ENCODE data around the gene HTR2C.
"Not testable (repeated sequence)": the region's sequence is repeated elsewhere in the genome, so short reads cannot be mapped to it uniquely, and the experiment has no call there.

HTR2C gene

GRCh38 chrX:114619874-114620273 lies 36.0 kb downstream of the HTR2C start:
- H3K4me3 ChIP-seq (ENCODE audit: low read length): no peak overlapping the region
- DNase-seq (ENCODE audit: low read depth): peak; percentile 0
- TF ChIP-seq CTCF (conservative IDR thresholded peaks at IDR 0.05; ENCODE audit: low read length): peak; percentile 53

- H3K4me3 ChIP-seq (ENCODE audit: low read length): no peak overlapping the region
- peak; percentile 52 for TF ChIP-seq CTCF (conservative IDR thresholded peaks at IDR 0.05; ENCODE audit: low read length)
- DNase-seq (ENCODE audit: low read depth): peak; percentile 25
These were observed 42.4 kb downstream of the HTR2C start for GRCh38 chrX:114626323-114626722.

- DNase-seq (ENCODE audit: low read depth): no peak
- H3K4me3 ChIP-seq (ENCODE audit: low read length): no peak overlapping the region
These were observed 52.1 kb downstream of the HTR2C start for GRCh38 chrX:114635986-114636385.

DNA sequence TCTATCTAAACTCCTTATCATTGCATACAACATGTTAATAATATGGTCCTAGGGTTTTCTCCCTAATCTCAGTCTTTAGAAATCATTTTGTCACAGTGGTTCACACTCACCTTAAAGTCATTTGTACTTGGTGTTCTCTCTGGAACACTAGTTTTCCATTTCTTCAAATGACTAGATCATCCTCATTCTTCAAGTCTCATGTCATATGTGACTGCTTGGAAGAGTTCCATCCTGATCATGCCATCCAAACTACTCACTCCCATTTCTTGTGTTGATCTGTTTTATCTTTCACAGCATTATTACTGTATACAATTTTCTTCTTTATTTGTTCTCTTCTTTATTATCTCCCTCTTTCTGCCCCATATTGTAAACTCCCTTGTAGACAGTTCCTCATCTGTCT lies 66.5 kb downstream of the HTR2C start:
- peak; percentile 21 for DNase-seq (ENCODE audit: low read depth)
- no peak overlapping the region for H3K4me3 ChIP-seq (ENCODE audit: low read length)
- TF ChIP-seq CTCF (conservative IDR thresholded peaks at IDR 0.05; ENCODE audit: low read length): no peak

More at GRCh38 chrX:114635986-114636385, 52.1 kb downstream of the HTR2C start:
- TF ChIP-seq CTCF (conservative IDR thresholded peaks at IDR 0.05; ENCODE audit: low read length): no peak

- TF ChIP-seq CTCF (conservative IDR thresholded peaks at IDR 0.05; ENCODE audit: low read length): no peak
- peak; percentile 83 for DNase-seq (ENCODE audit: low read depth)
- no peak overlapping the region for H3K4me3 ChIP-seq (ENCODE audit: low read length)
These were observed 91.5 kb downstream of the HTR2C start for GRCh38 chrX:114675365-114675764.

DNA sequence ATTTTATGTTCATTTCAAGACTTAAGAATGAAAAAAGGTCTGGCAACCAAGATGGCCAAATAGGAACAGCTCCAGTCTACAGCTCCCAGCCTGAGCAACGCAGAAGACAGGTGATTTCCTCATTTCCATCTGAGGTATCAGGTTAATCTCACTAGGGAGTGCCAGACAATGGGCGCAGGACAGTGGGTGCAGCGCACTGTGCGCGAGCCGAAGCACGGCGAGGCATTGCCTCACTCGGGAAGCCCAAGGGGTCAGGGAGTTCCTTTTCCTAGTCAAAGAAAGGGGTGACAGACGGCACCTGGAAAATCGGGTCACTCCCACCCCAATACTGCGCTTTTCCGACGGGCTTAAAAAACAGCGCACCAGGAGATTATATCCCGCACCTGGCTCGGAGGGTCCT lies 116.6 kb downstream of the HTR2C start:
- H3K4me3 ChIP-seq (ENCODE audit: low read length); DNase-seq (ENCODE audit: low read depth): not testable (repeated sequence)

DNA sequence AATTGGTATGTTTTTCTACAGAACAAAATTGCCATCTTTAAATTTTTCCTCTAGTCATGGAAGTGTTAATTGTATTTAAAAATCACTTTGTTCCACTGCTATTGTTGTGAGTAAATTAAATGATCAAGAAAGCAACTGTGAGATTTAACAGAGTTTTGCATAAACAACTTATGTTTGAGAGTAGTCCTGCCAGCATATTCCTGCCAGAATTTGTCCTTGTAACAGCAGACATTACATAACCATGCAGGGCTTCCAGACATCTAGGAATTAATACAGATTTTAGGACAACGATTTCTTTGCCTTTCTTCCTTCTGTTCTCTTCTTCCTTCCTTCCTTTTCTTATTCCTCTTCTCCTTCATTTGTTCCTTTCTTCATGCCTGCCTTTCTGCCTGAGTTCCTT lies 125.5 kb downstream of the HTR2C start:
- H3K4me3 ChIP-seq (ENCODE audit: low read length): no peak overlapping the region
- no peak for TF ChIP-seq CTCF (conservative IDR thresholded peaks at IDR 0.05; ENCODE audit: low read length)
- DNase-seq (ENCODE audit: low read depth): no peak

DNA sequence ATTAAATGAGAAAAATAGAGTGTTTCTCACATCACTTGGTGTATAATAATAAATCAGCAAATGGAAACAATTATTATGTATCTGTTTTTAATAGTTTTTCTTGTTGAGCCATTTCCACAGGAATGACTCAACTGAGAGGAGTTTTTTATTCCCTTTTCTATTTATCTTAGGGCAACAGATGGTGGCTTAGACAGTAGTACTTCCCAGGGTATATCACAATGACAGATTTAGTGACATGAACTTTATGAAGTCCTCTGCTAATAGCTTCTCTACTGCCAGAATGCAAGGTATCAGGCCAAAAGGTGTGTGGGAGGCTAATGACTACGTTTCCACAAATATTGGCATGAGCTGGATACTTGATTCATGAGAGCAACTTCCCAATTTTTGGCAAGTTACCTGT lies 126.7 kb downstream of the HTR2C start:
- no peak for TF ChIP-seq CTCF (conservative IDR thresholded peaks at IDR 0.05; ENCODE audit: low read length)
- H3K4me3 ChIP-seq (ENCODE audit: low read length): no peak overlapping the region
- peak; percentile 16 for DNase-seq (ENCODE audit: low read depth)
